NCI-H2196 treated with DMSO at 0.1 percent for 48 hours (cell line): ENCODE results near the gene KSR1.

Experiments used
- DNase-seq: peaks from one replicate; lab custom pipeline; 2025; ENCODE audit not compliant: unreplicated experiment; lab: John Stamatoyannopoulos, UW

Gene KSR1

DNA sequence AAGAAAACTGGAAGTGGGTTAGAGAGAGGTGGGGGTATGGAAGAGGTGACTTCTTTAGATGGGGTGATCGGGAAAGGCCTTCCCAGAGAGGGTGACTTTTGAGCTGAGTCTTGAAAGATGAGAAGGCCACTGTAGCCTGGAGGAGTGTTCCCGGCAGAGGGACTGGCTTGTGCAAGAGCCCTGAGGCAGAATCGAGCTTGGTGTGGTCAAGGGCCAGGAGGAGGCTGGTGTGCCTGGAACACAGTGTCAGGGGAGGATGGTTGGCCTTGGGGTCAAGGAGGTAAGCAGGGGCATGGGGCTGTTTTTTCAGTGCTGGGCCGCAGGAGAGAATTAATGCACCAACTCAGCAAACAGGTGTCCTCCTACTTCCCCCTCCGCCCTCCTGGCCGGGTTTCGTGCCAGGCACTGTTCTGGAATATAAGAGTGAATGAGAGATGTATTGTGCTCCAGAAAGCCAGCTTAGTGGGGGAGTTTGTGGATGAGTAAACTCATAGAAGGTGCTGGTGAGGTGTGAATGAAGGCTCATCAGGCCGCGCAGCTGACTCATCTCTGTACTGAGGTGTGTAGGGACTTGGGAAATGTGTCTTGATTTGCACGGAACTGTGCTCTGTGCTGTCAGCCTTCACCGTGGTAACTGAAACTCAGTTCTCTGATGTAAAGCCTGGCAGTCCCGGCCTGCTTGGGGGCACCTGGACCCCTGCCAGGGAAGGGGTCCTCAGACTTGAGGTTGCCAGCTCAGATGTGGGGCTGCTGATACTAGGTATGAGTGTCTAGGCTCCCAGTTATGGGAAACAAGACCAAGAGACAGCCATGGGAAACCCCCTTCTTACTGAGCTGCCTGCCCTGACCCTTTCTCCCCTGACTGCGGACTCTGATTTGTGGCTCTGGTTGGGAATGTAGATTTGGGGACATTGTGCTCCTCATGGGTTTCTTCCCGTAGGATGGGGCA, 15.3 kb downstream of the KSR1 start:
- no peak for DNase-seq

GRCh38 chr17:27473190-27473747, 17.0 kb downstream of the KSR1 start:
- no peak for DNase-seq

- DNase-seq: no peak
Measured at GRCh38 chr17:27473748-27474609, 17.7 kb downstream of the KSR1 start.

- DNase-seq: no peak
Measured at GRCh38 chr17:27475070-27475673, 18.9 kb downstream of the KSR1 start.

- no peak for DNase-seq
Measured at GRCh38 chr17:27475981-27476895, 20.0 kb downstream of the KSR1 start.

DNA sequence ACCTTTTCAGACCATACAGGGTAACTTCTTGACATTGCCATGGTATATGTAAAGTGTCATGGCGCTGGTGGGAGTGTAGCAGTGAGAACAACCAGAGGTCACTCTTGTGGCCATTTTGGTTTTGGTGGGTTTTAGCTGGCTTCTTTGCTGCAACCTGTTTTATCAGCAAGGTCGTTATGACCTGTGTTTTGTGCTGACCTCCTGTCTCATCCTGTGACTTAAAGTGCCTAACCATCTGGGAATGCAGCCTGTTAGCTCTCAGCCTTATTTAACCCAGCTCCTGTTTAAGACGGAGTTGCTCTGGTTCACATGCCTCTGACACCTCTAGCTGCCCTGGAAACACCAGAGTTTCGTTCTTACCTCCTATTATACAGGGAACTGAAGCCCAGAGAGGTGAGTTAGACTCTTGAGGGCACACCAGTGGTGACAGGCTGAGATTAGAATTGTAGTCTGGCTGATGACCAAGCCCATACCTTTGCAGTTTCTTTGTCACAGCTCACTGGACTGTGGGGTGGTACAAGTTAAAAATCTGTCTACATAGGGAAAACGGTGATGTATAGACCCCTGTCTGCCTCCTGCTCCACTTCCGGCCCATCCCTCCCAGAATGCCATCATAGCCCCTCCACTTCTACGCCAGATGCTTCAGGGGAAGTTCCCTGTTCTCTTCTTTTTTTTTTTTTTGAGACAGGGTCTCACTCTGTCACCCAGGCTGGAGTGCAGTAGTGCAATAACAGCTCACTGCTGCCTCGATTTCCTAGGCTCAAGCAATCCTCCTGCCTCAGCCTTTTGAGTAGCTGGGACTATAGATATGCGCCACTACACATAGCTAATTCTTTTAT, 21.0 kb downstream of the KSR1 start:
- DNase-seq: no peak

GRCh38 chr17:27477971-27478684, 21.9 kb downstream of the KSR1 start:
- no peak for DNase-seq

DNA sequence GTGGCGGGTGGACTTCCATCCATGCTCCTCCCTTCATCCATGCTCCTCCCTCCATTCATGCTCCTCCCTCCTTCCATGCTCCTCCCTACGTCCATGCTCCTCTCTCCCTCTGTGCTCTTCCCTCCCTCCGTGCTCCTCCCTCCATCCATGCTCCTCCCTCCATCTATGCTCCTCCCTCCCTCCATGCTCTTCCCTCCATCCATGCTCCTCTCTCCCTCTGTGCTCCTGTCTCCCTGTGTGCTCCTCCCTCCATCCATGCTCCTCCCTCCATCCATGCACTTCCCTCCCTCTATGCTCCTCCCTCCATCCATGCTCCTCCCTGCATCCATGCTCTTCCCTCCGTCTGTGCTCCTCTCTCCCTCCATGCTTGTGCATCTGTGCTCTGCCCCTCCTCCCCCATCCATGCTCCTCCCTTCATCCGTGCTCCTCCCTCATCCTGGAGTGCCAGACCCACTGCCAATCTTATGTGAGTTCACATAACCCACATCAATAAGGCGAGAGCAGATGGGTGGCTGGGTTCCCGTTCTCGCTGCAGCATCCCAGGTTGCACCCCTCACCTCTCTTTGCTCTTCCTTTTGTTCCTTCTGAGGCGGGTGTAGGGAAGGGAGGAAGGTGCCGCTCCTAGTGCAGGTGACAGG, 22.8 kb downstream of the KSR1 start:
- no peak for DNase-seq

GRCh38 chr17:27479838-27480237, 23.6 kb downstream of the KSR1 start:
- no peak for DNase-seq

- no peak for DNase-seq
Measured at GRCh38 chr17:27480699-27481098, 24.5 kb downstream of the KSR1 start.

- no peak for DNase-seq
Measured at GRCh38 chr17:27481327-27481726, 25.1 kb downstream of the KSR1 start.

GRCh38 chr17:27485125-27485524, 28.9 kb downstream of the KSR1 start:
- no peak for DNase-seq

- DNase-seq: no peak
Measured at GRCh38 chr17:27485716-27486495, 29.7 kb downstream of the KSR1 start.

- DNase-seq: no peak
Measured at GRCh38 chr17:27486741-27487140, 30.5 kb downstream of the KSR1 start.

DNA sequence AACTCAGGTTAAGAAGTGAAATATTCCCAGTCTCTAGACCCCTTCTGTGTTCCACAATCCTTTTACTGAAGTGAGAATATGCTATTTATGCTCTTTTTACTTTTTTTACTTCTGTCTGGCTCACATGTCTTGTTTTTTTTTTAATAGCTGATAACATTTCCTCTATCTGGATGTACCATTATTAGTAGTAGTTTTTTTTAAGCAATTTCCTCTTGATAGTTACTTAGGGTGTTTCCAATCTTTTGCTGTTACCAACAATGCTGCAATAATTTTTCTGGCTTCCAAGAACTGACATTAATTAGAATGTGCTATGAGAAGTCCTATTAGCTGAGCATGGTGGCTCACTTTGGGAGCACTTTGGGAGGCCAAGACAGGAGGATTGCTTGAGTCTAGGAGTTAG, 32.0 kb downstream of the KSR1 start:
- no peak for DNase-seq

DNA sequence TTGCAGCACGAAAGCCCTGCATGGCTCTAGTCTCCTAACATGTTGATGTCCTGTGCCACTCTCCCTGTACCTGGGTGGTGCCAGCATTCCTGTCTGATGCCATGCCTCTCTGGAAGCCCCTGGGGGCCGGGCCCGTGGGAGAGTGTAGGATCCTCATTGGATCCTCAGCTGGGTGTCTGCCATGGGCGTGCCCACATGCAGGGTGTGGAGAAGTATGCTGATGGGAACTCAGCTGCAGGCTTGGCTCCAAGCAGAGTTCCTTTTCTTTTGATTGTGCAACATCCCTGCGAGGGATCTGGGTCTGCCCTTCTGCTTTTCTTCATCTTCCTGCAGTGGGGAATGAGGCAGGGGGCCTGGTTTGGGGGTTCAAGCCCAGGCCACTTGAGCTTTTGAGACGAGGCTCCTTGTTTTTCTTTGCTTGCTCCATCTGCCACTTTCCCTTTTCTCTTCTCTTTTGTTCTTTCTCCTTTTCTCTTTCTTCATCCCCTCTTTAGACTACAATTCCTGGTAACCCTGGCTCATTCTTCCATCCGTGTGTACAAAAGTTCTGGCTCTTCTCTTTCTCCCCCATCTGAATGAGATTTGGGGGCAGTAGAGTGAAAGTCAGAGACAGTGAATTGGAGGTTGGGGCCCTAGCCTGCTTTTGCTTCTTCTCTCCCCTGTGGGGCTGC, 32.9 kb downstream of the KSR1 start:
- DNase-seq: no peak

GRCh38 chr17:27490391-27490790, 34.1 kb downstream of the KSR1 start:
- DNase-seq: no peak
